OCI-LY3 (cell line): Measurements from ENCODE around the gene BICC1.

Source experiments
- H2AFZ ChIP-seq: fragments of 200-600, 300-600 bp; shearing (Covaris generic); 2 replicates; pipeline ENCODE4 v1.6.0; 2014; ENCODE audit warnings: antibody characterized with exemption, low read depth, low read length
- H3K27ac ChIP-seq: fragments of 200-600, 300-600 bp; sonication (generic); 2 replicates; pipeline ENCODE4 v1.5.1; 2014; ENCODE audit warnings: mild to moderate bottlenecking, low read length, moderate library complexity, mixed read lengths
- H3K27me3 ChIP-seq: fragments of 200-600, 300-600 bp; sonication (generic); 2 replicates; pipeline ENCODE4 v1.6.1; 2014; ENCODE audit warnings: low read depth, low read length, mixed read lengths
- H3K36me3 ChIP-seq: fragments of 200-600, 300-600 bp; sonication (generic); replicated peaks from 2 replicates; pipeline ENCODE3; 2014; ENCODE audit warnings: low read depth, low read length, mixed read lengths
- H3K4me1 ChIP-seq: fragments of 300-600, 200-600 bp; sonication (generic); 2 replicates; pipeline ENCODE4 v1.6.1; 2014; ENCODE audit warnings: low read length, mixed read lengths
- H3K4me2 ChIP-seq: fragments of 200-600, 300-600 bp; sonication (generic); 2 replicates; pipeline ENCODE4 v1.6.1; 2014; ENCODE audit warnings: low read length, mixed read lengths
- H3K4me3 ChIP-seq: fragments of 300-600, 200-600 bp; sonication (generic); 2 replicates; pipeline ENCODE4 v1.5.1; 2014; ENCODE audit warnings: antibody characterized with exemption, mild to moderate bottlenecking, low read length, moderate library complexity
- H3K79me2 ChIP-seq: fragments of 300-600, 200-600 bp; shearing (Covaris generic); 2 replicates; pipeline ENCODE4 v1.6.1; 2014; ENCODE audit warnings: mild to moderate bottlenecking, low read length, mixed read lengths
- H3K9ac ChIP-seq: fragments of 300-600, 200-600 bp; shearing (Covaris generic); 2 replicates; pipeline ENCODE4 v1.6.0; 2014; ENCODE audit warnings: mild to moderate bottlenecking, low read length, moderate library complexity
- H3K9me3 ChIP-seq: fragments of 200-600, 300-600 bp; shearing (Covaris generic); 2 replicates; pipeline ENCODE4 v1.6.1; 2014; ENCODE audit warnings: low read length, mixed read lengths; ENCODE audit not compliant: insufficient read depth
- H4K20me1 ChIP-seq: fragments of 200-600, 300-600 bp; sonication (generic); 2 replicates; pipeline ENCODE4 v1.6.1; 2016; ENCODE audit warnings: low read length, mixed read lengths; ENCODE audit not compliant: insufficient read depth
- CTCF ChIP-seq: fragments of 200-600, 300-600 bp; sonication (generic); IDR thresholded peaks from 2 replicates; pipeline ENCODE4 v1.5.1; 2014; ENCODE audit warnings: antibody characterized with exemption, low read length, low read depth
- EZH2phosphoT487 ChIP-seq: fragments of 200-600 bp; shearing (Covaris generic); IDR thresholded peaks from 2 replicates; pipeline ENCODE4 v1.6.1; 2018; ENCODE audit warnings: antibody characterized with exemption, mixed run types, low read depth

Gene BICC1

GRCh38 chr10:58486821-58487220, 25.9 kb upstream of the BICC1 start:
- Histone ChIP-seq H4K20me1 (no peaks in the 10 kb centered on the region), H3K9me3 (no peaks in the 10 kb centered on the region), H3K79me2 (no peaks in the 10 kb centered on the region), H3K4me3 (no peak overlapping the region), H2AFZ (no peak overlapping the region), H3K4me1 (no peaks in the 10 kb centered on the region), H3K27ac (no peak overlapping the region), H3K36me3 (no peaks in the 10 kb centered on the region), H3K4me2 (no peak overlapping the region), H3K9ac (no peak overlapping the region), H3K27me3 (no peaks in the 10 kb centered on the region)
- TF ChIP-seq CTCF (no peak), EZH2phosphoT487 (no peak)

DNA sequence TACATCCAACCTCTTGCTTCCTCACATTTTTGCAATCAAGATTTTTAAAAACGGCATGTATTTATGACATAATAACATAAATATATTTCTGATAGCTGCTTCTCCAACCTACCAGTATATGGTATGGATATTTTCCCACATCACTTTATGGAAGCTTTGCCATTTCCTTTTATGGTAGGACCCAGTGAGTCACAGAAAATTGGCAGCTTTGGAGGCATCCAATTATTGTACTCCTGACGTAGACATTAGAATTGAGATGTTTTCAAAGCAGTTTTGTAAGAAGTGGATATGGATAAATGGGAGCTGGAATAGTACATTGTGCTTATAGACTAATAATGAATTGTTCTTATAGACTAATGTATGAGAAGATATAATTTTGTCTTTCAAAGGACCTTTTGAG, 23.8 kb upstream of the BICC1 start:
- Histone ChIP-seq H3K36me3 (no peaks in the 10 kb centered on the region), H4K20me1 (no peaks in the 10 kb centered on the region), H3K4me2 (no peak overlapping the region)

GRCh38 chr10:58502956-58503355, 9.7 kb upstream of the BICC1 start:
- H3K27me3 ChIP-seq = no peaks in the 10 kb centered on the region
- H3K9me3 ChIP-seq = no peaks in the 10 kb centered on the region
- no peak overlapping the region for H3K9ac ChIP-seq
- no peaks in the 10 kb centered on the region for H3K79me2 ChIP-seq
- no peaks in the 10 kb centered on the region for H4K20me1 ChIP-seq
- H3K4me3 ChIP-seq = no peak overlapping the region
- no peak overlapping the region for H3K4me2 ChIP-seq
- no peak overlapping the region for H2AFZ ChIP-seq
- TF ChIP-seq CTCF (no peak), EZH2phosphoT487 (no peak)
- H3K27ac ChIP-seq = no peak overlapping the region
- H3K36me3 ChIP-seq = no peaks in the 10 kb centered on the region
- no peaks in the 10 kb centered on the region for H3K4me1 ChIP-seq

More for the DNA sequence above, 23.8 kb upstream of the BICC1 start:
- H3K27ac ChIP-seq = no peak overlapping the region
- no peaks in the 10 kb centered on the region for H3K9me3 ChIP-seq
- no peak overlapping the region for H3K4me3 ChIP-seq
- H3K9ac ChIP-seq = no peak overlapping the region
- no peaks in the 10 kb centered on the region for H3K27me3 ChIP-seq
- H3K4me1 ChIP-seq = no peaks in the 10 kb centered on the region
- no peak overlapping the region for H2AFZ ChIP-seq
- TF ChIP-seq EZH2phosphoT487 (no peak), CTCF (no peak)
- no peaks in the 10 kb centered on the region for H3K79me2 ChIP-seq

GRCh38 chr10:58508316-58508715, 4.4 kb upstream of the BICC1 start:
- Histone ChIP-seq H3K9me3 (no peaks in the 10 kb centered on the region), H4K20me1 (no peaks in the 10 kb centered on the region), H2AFZ (no peak overlapping the region), H3K4me1 (no peaks in the 10 kb centered on the region), H3K9ac (no peak overlapping the region), H3K79me2 (no peaks in the 10 kb centered on the region), H3K4me2 (no peak overlapping the region), H3K36me3 (no peaks in the 10 kb centered on the region), H3K4me3 (no peak overlapping the region), H3K27ac (no peak overlapping the region), H3K27me3 (no peaks in the 10 kb centered on the region)
- TF ChIP-seq CTCF (no peak), EZH2phosphoT487 (no peak)
